Bronchial epithelial cell (primary cell): Measurements from ENCODE around the gene USH2A. TPM values are rescaled to one million over a fixed set of nuclear protein-coding genes. Genes with fewer than 3 reads are reported as not detected.
A peak's percentile ranks its signal among the peaks of the same experiment; 100 is the strongest.

Experiments used
- DNase-seq: peaks from one replicate; pipeline ENCODE4 v3.0.0-alpha.2; 2010; ENCODE audit warnings: low read depth
- FAIRE-seq: peaks from 2 replicates; lab custom pipeline; 2011; peaks lifted over from hg19 to GRCh38; lab: Jason Lieb, UNC
- H3K27me3 ChIP-seq: 2 replicates; pipeline ENCODE4 v1.5.1; 2011; ENCODE audit warnings: low read length; ENCODE audit not compliant: control insufficient read depth, insufficient read depth
- H3K36me3 ChIP-seq: 2 replicates; pipeline ENCODE4 v1.5.1; 2011; ENCODE audit warnings: low read length; ENCODE audit not compliant: control insufficient read depth, insufficient read depth
- H3K4me3 ChIP-seq: 2 replicates; pipeline ENCODE4 v1.5.1; 2011; ENCODE audit warnings: mild to moderate bottlenecking, low read depth, low read length, control low read depth
- total RNA-seq: library from RNA; depleted of rRNA; stranded (reverse); fragments of >200 nt; gene quantifications from 2 replicates; pipeline ENCODE4 v1.2.1, GENCODE V29; 2014
- TF ChIP-seq, protein P1 (sequence below): IDR thresholded peaks from 2 replicates; pipeline ENCODE4 v1.5.1; 2011; ENCODE audit warnings: mild to moderate bottlenecking, moderate library complexity, low read length, control low read depth, inconsistent platforms; ENCODE audit not compliant: insufficient read depth, severe bottlenecking

USH2A gene
- total RNA-seq, 1 donor from 2014 or later, result not detected

DNA sequence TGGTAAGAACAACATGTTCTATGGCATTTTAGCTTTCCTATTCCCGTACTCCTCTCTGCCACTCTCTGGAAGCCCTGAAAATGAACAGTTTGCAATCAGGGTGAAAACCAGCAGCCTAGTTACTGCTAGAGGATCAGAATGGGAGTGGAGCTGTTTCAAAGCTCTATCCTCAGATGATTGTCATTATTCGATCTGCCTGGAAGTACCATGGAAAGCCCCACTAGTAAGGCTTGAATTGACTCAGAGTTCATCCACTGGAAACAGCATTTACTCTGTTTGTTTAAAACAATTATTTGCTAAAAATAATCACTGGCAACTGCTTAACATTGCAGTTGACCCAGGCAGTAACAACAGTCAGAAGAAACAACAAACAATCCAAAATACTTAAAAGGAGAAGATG lies 91.2 kb downstream of the USH2A start:
- TF ChIP-seq, protein P1, sequence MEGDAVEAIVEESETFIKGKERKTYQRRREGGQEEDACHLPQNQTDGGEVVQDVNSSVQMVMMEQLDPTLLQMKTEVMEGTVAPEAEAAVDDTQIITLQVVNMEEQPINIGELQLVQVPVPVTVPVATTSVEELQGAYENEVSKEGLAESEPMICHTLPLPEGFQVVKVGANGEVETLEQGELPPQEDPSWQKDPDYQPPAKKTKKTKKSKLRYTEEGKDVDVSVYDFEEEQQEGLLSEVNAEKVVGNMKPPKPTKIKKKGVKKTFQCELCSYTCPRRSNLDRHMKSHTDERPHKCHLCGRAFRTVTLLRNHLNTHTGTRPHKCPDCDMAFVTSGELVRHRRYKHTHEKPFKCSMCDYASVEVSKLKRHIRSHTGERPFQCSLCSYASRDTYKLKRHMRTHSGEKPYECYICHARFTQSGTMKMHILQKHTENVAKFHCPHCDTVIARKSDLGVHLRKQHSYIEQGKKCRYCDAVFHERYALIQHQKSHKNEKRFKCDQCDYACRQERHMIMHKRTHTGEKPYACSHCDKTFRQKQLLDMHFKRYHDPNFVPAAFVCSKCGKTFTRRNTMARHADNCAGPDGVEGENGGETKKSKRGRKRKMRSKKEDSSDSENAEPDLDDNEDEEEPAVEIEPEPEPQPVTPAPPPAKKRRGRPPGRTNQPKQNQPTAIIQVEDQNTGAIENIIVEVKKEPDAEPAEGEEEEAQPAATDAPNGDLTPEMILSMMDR, result no peak
- DNase-seq (no peak), FAIRE-seq (no peak)
- Histone ChIP-seq H3K36me3 (no peaks in the 10 kb centered on the region), H3K4me3 (no peak overlapping the region), H3K27me3 (no peaks in the 10 kb centered on the region)

DNA sequence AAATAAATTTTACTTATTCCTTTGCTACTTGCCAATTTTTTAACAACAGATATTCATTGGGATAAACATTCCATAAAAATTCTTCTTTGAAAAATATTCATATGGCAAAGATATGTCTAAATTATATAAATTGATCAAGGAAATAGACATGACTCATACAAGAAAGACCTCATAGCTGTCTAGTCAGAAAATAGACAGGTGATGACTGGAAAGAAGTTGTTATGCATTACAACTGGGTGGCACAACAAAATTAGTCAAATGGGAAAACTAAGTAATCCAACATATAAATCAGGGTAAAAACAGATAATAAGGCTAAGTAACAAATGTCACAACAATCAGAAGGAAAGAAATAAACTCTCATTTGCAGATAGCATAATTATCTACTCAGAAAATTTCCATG lies 92.0 kb downstream of the USH2A start:
- no peak overlapping the region for H3K4me3 ChIP-seq
- TF ChIP-seq, protein P1, result no peak
- DNase-seq (peak; percentile 19), FAIRE-seq (no peak)
- no peaks in the 10 kb centered on the region for H3K27me3 ChIP-seq
- no peaks in the 10 kb centered on the region for H3K36me3 ChIP-seq

DNA sequence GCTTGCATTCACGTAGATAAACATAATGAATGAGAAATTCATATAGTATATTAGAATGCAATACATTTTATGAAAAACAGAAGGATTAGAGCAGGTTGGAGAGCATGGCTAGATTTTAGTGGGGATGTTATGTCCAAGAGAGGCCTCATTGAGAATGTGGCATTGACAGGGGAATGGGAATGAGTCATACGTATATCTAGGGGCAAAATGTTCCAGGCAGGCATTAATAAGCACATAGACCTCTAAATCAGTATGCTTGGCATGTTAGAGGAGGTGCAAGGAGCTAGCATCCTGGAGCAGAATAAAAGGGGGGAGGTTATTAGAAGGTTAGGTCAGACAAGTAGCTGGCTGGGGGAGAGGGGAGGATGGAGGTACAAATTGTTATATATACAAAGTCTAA lies 93.0 kb downstream of the USH2A start:
- TF ChIP-seq, protein P1, result no peak
- DNase-seq, result no peak
- Histone ChIP-seq H3K27me3 (no peaks in the 10 kb centered on the region), H3K36me3 (no peaks in the 10 kb centered on the region), H3K4me3 (no peak overlapping the region)
- FAIRE-seq, result no peak

DNA sequence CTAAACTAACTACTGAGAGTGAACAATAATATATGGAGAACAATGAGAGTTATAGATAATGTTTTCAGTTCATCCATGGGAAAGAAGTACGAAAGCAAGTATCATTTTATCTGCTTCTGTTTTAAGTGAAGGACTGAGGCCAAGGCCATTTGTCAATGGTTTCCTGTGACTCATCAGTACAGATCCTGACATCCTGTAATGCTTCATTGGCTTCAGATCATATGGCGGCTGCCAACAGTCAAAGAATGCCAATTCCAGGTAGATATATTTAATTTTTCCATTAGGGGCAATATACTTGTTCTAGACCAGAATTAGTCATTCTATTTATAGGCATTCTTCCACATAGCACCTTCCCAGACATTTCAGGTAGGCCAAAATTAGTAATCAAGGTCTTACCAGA lies 97.3 kb downstream of the USH2A start:
- Histone ChIP-seq H3K36me3 (no peaks in the 10 kb centered on the region), H3K27me3 (no peaks in the 10 kb centered on the region), H3K4me3 (no peak overlapping the region)
- DNase-seq (peak; percentile 41), FAIRE-seq (no peak)
- TF ChIP-seq, protein P1, result no peak

DNA sequence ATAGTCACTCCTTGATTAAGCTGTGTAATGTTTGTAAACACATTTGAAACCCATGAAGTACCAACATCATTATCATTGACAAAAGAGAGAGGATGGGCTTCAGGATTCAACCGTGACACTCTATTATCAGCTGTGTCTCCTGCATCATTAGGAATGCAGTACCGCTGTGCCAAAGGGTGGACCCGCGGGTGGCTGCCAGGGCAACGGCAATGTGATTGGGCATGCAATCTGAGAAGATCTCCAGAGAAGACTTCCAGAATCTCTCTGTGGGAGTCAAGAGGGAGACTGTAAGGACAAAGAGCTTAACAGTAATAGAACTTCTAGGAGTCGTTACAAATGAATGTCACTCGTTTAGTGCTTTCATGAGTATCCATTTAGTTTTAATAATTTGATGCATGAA lies 97.9 kb downstream of the USH2A start:
- no peak for FAIRE-seq
- DNase-seq, result no peak
- no peaks in the 10 kb centered on the region for H3K27me3 ChIP-seq
- TF ChIP-seq, protein P1, result no peak
- H3K4me3 ChIP-seq, result no peak overlapping the region
- H3K36me3 ChIP-seq, result no peaks in the 10 kb centered on the region

DNA sequence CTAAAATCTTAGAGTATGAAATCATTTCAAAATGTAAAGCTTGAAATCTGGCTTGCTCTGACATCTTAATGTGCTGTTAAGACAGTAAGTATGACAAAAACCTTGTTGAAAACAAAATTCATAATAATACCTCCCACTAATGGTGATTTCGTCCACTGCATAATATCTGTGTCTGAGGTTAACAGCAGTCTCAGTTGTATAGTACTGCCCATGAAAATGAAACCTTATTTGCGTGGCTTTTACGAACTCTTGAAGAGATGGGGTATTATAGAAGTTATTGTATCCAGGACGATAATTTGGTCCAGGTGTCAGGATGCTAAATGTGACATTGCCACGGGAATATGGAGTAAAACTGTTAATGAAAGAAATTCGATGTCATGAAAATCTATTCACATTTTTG lies 99.9 kb downstream of the USH2A start:
- Histone ChIP-seq H3K36me3 (no peaks in the 10 kb centered on the region), H3K27me3 (no peaks in the 10 kb centered on the region), H3K4me3 (no peak overlapping the region)
- TF ChIP-seq, protein P1, result no peak
- no peak for FAIRE-seq
- no peak for DNase-seq
